WTC11 (cell line): Measurements from ENCODE around the gene ZBTB47. TPM values are rescaled to one million over a fixed set of nuclear protein-coding genes. Genes with fewer than 3 reads are reported as not detected.

Experiments
- ATAC-seq: fragments of 200-7000 bp; cut with Tn5 transposase; 2 replicates; pipeline ENCODE4 v1.10.0; 2021; ENCODE audit warnings: mild to moderate bottlenecking, moderate library complexity
- CTCF ChIA-PET: fragments of 300-600 bp; sonication (Branson Sonifier 250); formaldehyde crosslinking; loops from one replicate; lab custom pipeline; 2021; ENCODE audit warnings: antibody characterized with exemption; lab: Charles Lee
- POLR2A ChIA-PET: fragments of 350-600 bp; sonication (Branson Sonifier 250); formaldehyde crosslinking; loops from one replicate; lab custom pipeline; 2021; ENCODE audit warnings: antibody characterized with exemption; lab: Charles Lee
- DNase-seq: peaks from one replicate; pipeline ENCODE4 v3.0.0; 2021; ENCODE audit warnings: low spot score
- H3K27ac Mint-ChIP-seq: 2 replicates; pipeline ENCODE4 v1.8.0; 2021; ENCODE audit warnings: mixed read lengths
- H3K27me3 Mint-ChIP-seq: 2 replicates; pipeline ENCODE4 v1.8.0; 2021; ENCODE audit warnings: low read depth, mild to moderate bottlenecking, moderate library complexity, mixed read lengths
- H3K36me3 Mint-ChIP-seq: 2 replicates; pipeline ENCODE4 v1.8.0; 2021; ENCODE audit warnings: mixed read lengths
- H3K4me1 Mint-ChIP-seq: 2 replicates; pipeline ENCODE4 v1.8.0; 2022; ENCODE audit warnings: mixed read lengths
- H3K4me3 Mint-ChIP-seq: 2 replicates; pipeline ENCODE4 v1.8.0; 2021; ENCODE audit warnings: mild to moderate bottlenecking, moderate library complexity, mixed read lengths
- H3K9me3 Mint-ChIP-seq: 2 replicates; pipeline ENCODE4 v1.8.0; 2021; ENCODE audit warnings: mixed read lengths
- ATF1 ChIP-seq: sonication (generic); formaldehyde crosslinking; IDR thresholded peaks from 2 replicates; pipeline ENCODE4 v1.8.1; 2023; ENCODE audit warnings: mild to moderate bottlenecking, moderate library complexity, missing genetic modification reagents
- ELF4 ChIP-seq: sonication (generic); formaldehyde crosslinking; IDR thresholded peaks from 2 replicates; pipeline ENCODE4 v1.8.1; 2022; ENCODE audit warnings: low read depth, mild to moderate bottlenecking, moderate library complexity, missing genetic modification reagents
- FOXJ3 ChIP-seq: sonication (generic); formaldehyde crosslinking; IDR thresholded peaks from 2 replicates; pipeline ENCODE4 v1.9.0; 2021; ENCODE audit warnings: missing genetic modification reagents, mild to moderate bottlenecking, borderline replicate concordance
- GTF2I ChIP-seq: fragments of 250-450 bp; sonication (Bioruptor Pico); conservative IDR thresholded peaks from 2 replicates; pipeline ENCODE4 v1.4.0; 2021; ENCODE audit warnings: mild to moderate bottlenecking
- JAZF1 ChIP-seq: fragments of 250-450 bp; sonication (Bioruptor Pico); IDR thresholded peaks from 2 replicates; pipeline ENCODE4 v1.9.0; 2021; ENCODE audit warnings: moderate library complexity, mild to moderate bottlenecking, inconsistent platforms
- MLX ChIP-seq: sonication (generic); formaldehyde crosslinking; IDR thresholded peaks from 2 replicates; pipeline ENCODE4 v1.8.1; 2023; ENCODE audit warnings: mild to moderate bottlenecking, missing genetic modification reagents, moderate library complexity
- PRDM15 ChIP-seq: sonication (generic); formaldehyde crosslinking; IDR thresholded peaks from 2 replicates; pipeline ENCODE4 v1.8.0; 2022; ENCODE audit warnings: missing genetic modification reagents
- SMAD4 ChIP-seq: sonication (generic); formaldehyde crosslinking; IDR thresholded peaks from 2 replicates; pipeline ENCODE4 v1.8.0; 2022; ENCODE audit warnings: mild to moderate bottlenecking, missing genetic modification reagents
- TEAD1 ChIP-seq: sonication (generic); formaldehyde crosslinking; IDR thresholded peaks from 2 replicates; pipeline ENCODE4 v1.8.0; 2022; ENCODE audit warnings: mild to moderate bottlenecking, missing genetic modification reagents
- TP53 ChIP-seq: sonication (generic); formaldehyde crosslinking; IDR thresholded peaks from 2 replicates; pipeline ENCODE4 v1.8.1; 2023; ENCODE audit warnings: mild to moderate bottlenecking, missing genetic modification reagents
- USF1 ChIP-seq: sonication (generic); formaldehyde crosslinking; IDR thresholded peaks from 2 replicates; pipeline ENCODE4 v1.8.0; 2022; ENCODE audit warnings: mild to moderate bottlenecking, missing genetic modification reagents
- ZNF281 ChIP-seq: sonication (generic); formaldehyde crosslinking; IDR thresholded peaks from 2 replicates; pipeline ENCODE4 v1.8.0; 2023; ENCODE audit warnings: mild to moderate bottlenecking, missing genetic modification reagents
- ZNF317 ChIP-seq: sonication (generic); formaldehyde crosslinking; IDR thresholded peaks from 2 replicates; pipeline ENCODE4 v1.8.1; 2023; ENCODE audit warnings: low read depth, mild to moderate bottlenecking, moderate library complexity, missing genetic modification reagents, borderline replicate concordance
- ZNF671 ChIP-seq: fragments of 250-450 bp; sonication (Bioruptor Pico); IDR thresholded peaks from 2 replicates; pipeline ENCODE4 v1.8.0; 2021; ENCODE audit warnings: mild to moderate bottlenecking
- total RNA-seq: library from RNA; stranded (reverse); gene quantifications from 3 replicates; pipeline ENCODE4 v1.2.3, GENCODE V29; 2021

Gene ZBTB47
- total RNA-seq, 1 experiment from 2014 or later, result 5.2 TPM

GRCh38 chr3:42696356-42697288 lies 43.1 kb downstream of the ZBTB47 start (continued):
- no peak for TF ChIP-seq PRDM15 (CRISPR knock-in tag)
- TF ChIP-seq ZNF317 (CRISPR knock-in tag), result no peak
- TF ChIP-seq ELF4 (CRISPR knock-in tag), result no peak
- no peak for TF ChIP-seq USF1 (CRISPR knock-in tag)
- TF ChIP-seq TP53 (CRISPR knock-in tag), result no peak
- TF ChIP-seq ZNF671 (CRISPR knock-in tag), result no peak
- no peak for TF ChIP-seq FOXJ3 (CRISPR knock-in tag)
- TF ChIP-seq ATF1 (CRISPR knock-in tag), result no peak

- H3K4me3 Mint-ChIP-seq, result no peak overlapping the region
- ChIA-PET CTCF (interaction anchor here (0.9 to 1.1 kb wide), 2 partner anchors 36 to 58 kb away, joined by 3 read pairs; no protein-coding TSS in a partner anchor), POLR2A (no interaction called here)
- H3K27me3 Mint-ChIP-seq, result no peaks in the 10 kb centered on the region
- ATAC-seq (no peak), DNase-seq (no peak)
- no peak for TF ChIP-seq PRDM15 (CRISPR knock-in tag)
- no peak for TF ChIP-seq ZNF281 (CRISPR knock-in tag)
- no peak for TF ChIP-seq MLX (CRISPR knock-in tag)
- no peak for TF ChIP-seq SMAD4 (CRISPR knock-in tag)
- TF ChIP-seq JAZF1 (CRISPR knock-in tag), result no peak
- no peak for TF ChIP-seq GTF2I (CRISPR knock-in tag)
- TF ChIP-seq TEAD1 (CRISPR knock-in tag), result no peak
- no peak for TF ChIP-seq TP53 (CRISPR knock-in tag)
- H3K27ac Mint-ChIP-seq, result no peak overlapping the region
- H3K36me3 Mint-ChIP-seq, result no peaks in the 10 kb centered on the region
- no peaks in the 10 kb centered on the region for H3K9me3 Mint-ChIP-seq
- H3K4me1 Mint-ChIP-seq, result peaks cover 5% of the 10 kb centered on the region
Measured at GRCh38 chr3:42697289-42698051, 44.0 kb downstream of the ZBTB47 start.
